GM18873 (cell line): ENCODE data around the gene ARL15.

Source experiments
- ATAC-seq: cut with Tn5 transposase; IDR thresholded peaks from one replicate; pipeline ENCODE4 v1.9.1; 2021; ENCODE audit warnings: mild to moderate bottlenecking, moderate library complexity, moderate number of reproducible peaks; ENCODE audit not compliant: unreplicated experiment, low FRiP score

ARL15 gene

DNA sequence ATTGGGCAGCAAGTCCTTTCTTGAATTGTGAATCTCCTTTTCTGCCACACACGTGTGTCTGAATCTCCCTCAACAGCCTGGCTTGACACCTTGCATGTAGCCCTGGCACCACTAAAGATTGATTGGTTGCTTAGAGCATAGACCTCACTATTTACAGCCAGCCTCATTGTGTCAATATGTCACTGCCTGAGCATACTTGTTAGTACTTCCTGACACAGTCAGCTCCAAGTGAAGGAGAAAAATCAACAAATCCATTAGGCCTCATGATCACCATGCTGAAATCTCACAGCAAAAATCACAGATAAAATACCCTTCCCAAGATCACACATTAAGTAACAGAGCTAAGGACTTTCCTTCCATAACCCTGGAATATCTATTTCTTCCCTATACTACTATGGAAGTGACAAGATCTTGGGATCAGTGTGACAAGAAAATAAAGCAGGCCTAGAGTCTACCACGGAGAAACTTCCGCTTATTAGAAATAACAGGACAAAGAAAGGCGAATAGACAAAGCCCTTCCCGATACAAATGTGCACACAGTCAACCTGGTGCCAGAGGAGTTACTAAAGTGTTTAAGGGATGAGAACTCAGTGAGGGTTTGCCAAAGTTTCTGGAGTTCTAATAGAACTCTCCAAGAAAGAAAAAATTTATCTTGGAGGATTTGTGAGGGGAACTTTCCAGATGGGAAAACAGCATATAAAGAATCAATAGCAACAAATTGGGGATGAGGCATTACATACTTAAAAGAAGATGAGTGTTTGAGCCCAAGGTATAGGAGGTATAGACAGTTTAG, 5.6 kb upstream of the ARL15 start:
- no peak for ATAC-seq

DNA sequence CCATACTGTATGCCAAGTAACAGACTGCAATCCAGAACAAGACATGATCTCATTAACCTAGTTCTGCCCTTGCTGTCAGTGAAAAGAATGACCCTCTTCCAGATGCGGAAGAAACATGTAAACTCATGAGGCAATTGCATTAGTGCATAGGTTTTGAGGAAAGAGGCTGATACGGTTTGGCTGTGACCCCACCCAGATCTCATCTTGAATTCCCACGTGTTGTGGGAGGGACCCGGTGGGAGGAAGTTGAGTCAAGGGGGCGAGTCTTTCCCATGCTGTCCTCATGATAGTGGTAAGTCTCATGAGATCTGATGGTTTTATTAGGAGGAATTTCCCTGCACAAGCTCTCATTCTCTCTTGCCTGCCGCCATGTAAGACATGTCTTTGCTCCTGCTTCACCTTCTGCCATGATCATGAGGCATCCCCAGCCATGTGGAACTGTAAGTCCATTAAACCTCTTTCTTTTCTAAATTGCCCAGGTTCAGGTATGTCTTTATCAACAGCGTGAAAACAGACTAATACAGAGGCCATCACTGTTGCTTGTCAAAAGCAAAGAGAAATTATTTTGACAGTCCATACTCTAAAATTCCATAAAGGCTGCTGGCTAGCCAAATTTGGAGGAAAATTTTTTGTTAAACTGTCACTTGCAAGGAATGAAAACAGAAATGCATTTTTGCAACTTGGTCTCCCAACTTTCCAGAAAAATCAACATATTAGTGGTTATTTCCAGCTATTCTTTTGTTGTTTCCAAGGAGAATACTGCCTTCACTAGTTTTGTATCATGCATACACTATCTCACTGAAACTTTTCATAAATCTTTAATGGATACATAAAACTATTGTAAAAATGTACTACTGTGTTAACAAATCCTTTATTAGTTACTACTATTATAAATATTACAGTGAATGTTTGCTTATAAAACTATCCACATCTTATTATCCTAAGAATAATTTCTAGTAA, 3.2 kb upstream of the ARL15 start:
- ATAC-seq, result no peak

GRCh38 chr5:54312499-54312898, 2.1 kb upstream of the ARL15 start:
- ATAC-seq, result no peak

- no peak for ATAC-seq
Observed at GRCh38 chr5:54311176-54311677, 854 bp upstream of the ARL15 start.

- ATAC-seq, result peak; percentile 9
Observed at GRCh38 chr5:54309691-54310432, 511 bp downstream of the ARL15 start.

DNA sequence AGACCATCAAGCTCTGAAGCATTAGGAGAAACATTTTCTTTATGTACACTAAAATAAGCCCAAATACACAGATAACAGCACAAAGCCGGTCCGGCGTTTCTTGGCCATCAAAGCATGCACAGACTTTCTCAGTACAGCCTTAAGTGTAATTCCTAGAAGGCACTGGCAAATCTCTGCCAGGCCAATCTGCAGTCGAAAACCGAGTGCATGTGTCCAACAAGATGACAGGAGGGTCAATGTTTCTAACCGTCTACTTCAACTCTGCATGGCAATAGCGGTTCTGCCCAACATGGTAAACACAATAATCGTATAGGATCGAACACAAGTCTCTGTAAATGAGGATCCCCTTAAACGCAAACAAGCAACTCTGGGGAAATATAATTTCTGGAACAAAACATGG, 1.1 kb downstream of the ARL15 start:
- ATAC-seq, result no peak

GRCh38 chr5:54307583-54307982, 2.8 kb downstream of the ARL15 start:
- ATAC-seq, result no peak

DNA sequence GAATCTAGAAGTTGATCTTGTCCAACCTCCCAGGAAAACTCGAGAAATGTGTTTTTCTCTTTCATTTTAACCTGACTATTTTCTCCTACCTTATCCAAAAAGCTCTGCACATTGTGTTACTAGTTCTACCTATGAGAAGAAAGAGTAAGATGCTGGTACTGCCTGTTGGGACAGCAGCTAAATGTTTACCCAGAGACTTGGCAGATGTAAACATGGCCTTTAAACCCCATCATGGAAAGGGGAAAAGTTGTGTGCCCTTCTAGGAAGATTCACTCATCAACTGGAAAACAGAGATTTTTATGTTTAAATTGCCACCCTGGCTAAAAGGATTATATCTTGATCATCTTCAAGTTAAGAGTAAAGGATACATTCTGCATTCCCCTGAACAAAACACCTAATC, 3.5 kb downstream of the ARL15 start:
- no peak for ATAC-seq

DNA sequence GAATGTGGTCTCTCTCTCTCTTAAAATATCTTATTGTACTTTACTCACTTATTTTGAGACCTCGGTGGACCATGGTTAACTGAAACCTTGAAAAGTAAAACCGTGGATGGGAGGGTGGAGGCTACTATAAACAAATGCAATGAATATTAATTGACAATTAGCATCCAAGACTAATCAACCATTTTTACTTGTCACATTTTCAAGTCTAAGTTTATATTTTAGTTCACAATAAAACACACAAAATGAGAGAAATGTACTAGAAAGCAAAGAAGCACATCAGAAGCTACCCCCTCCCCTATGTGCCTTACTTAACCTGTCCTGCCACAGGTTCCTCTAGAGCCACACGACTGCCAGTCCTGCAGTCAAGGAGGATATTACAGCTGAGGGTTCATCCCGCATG, 4.6 kb downstream of the ARL15 start:
- no peak for ATAC-seq

GRCh38 chr5:54304040-54304439, 6.3 kb downstream of the ARL15 start:
- no peak for ATAC-seq

- ATAC-seq, result no peak
Observed at GRCh38 chr5:54302267-54302687, 8.1 kb downstream of the ARL15 start.

GRCh38 chr5:54301849-54302248, 8.5 kb downstream of the ARL15 start:
- ATAC-seq, result no peak

GRCh38 chr5:54301220-54301619, 9.2 kb downstream of the ARL15 start:
- ATAC-seq, result no peak

GRCh38 chr5:54298947-54299346, 11.4 kb downstream of the ARL15 start:
- ATAC-seq, result no peak

- ATAC-seq, result no peak
Observed at GRCh38 chr5:54296386-54296785, 14.0 kb downstream of the ARL15 start.

GRCh38 chr5:54295651-54296276, 14.6 kb downstream of the ARL15 start:
- no peak for ATAC-seq

DNA sequence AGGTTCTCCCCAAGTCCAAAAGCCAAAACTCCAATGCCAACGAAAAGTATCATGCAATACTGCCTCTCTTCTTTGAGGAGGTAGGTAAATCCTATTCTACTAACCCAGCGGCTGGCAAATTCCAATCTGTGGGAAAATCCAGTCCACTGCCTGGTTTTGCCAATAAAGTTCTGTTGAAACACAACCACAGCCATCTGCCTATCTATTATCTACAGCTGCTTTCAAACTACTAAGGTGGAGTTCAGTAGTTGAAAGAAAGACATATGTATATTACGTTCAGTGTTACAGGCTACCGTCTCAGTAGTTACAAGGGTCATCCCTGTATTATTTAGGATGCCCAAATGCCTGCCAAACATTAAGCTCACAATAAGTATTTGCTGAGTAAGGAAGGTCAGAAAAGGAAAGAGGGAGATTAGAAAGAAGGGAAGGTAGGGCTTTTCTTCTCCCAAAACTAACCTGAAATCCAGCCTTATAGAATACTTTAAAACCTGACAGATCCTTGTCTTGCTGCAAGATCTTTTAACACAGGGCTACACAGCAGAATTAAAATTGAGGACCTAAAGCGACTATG, 16.2 kb downstream of the ARL15 start:
- no peak for ATAC-seq

DNA sequence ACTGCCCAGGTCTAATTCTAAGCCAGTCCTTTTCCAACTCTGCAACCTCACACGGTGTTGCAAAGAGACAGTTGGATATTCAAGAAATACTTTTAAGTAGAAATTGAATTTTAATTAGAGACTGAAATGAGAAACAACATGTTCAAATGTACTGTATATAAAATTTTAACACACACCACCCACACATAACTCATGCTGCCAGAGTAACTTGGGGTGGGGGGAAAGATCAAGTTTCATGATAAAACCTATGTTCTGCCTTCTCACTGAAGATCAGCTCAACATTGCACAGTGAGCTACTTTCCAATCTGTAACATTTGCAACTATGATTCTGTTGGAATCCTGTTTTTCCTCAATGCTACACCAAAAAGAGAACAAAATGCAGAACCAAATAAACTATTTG, 17.5 kb downstream of the ARL15 start:
- ATAC-seq, result no peak

DNA sequence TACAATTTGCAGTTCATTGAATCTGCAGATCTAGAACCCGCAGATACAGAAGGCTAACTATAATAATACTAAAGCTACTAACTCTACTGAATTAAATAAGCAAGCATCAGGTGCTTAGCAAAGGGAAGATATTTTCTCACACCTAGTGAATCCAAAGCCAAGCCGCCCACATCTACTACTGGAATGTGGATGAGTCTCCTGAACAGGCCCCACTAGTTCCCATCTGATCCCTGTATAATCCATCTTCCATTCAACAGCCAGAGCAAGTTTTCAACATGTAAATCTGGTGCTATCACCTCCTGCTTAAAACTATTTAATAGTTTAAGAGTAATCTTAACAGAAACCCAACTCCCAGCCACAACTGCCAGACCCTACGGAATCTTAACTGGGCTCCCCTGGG, 18.9 kb downstream of the ARL15 start:
- no peak for ATAC-seq

DNA sequence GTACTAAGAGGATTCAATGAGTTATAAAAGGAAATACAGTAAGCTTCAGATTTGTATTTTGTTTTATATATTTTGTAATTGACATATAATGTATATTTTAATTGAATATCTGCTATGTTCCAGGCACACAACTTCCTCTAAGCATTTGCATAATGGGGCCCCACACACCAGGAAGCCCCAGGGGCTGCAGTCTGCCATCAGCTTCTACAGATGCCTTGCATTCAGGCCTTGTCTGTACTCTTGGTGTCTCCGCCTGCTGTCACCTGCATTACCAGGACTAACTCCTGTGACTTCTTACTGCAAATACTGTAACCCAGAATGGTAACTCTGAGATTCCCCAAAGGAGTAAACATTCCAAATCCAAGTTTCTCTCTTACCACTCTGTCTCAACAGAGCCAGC, 20.6 kb downstream of the ARL15 start:
- no peak for ATAC-seq
